Keratinocyte (primary cell): ENCODE results near the gene NOD2. TPM values are rescaled to one million over a fixed set of nuclear protein-coding genes. Genes with fewer than 3 reads are reported as not detected.

ENCODE experiments used
- DNase-seq: peaks from one replicate; pipeline ENCODE4 v3.0.0-alpha.2; 2011; ENCODE audit warnings: low read depth, missing footprints, low spot score
- FAIRE-seq: peaks from 2 replicates; lab custom pipeline; 2011; peaks lifted over from hg19 to GRCh38; lab: Jason Lieb, UNC
- H2AFZ ChIP-seq: 2 replicates; pipeline ENCODE4 v1.6.0; 2012; ENCODE audit warnings: low read length, control low read depth, inconsistent platforms; ENCODE audit not compliant: control insufficient read depth
- H3K27ac ChIP-seq: 2 replicates; pipeline ENCODE4 v1.5.1; 2011; ENCODE audit warnings: low read length; ENCODE audit not compliant: control insufficient read depth, insufficient read depth
- H3K27me3 ChIP-seq: 3 replicates; pipeline ENCODE4 v1.6.0; 2011; ENCODE audit warnings: low read length; ENCODE audit not compliant: control insufficient read depth, insufficient read depth; ENCODE audit errors: extremely low read depth
- H3K36me3 ChIP-seq, 2 experiments: 2 replicates in 1 of 2; 3 replicates in 1 of 2; pipeline ENCODE4 v1.5.1; 2011; ENCODE audit warnings: low read length in 2 of 2, mild to moderate bottlenecking in 1 of 2; ENCODE audit not compliant: control insufficient read depth in 2 of 2, insufficient read depth in 2 of 2; ENCODE audit errors: extremely low read depth in 1 of 2
- H3K4me1 ChIP-seq: 3 replicates; pipeline ENCODE4 v1.5.1; 2011; ENCODE audit warnings: low read length; ENCODE audit not compliant: control insufficient read depth, insufficient read depth; ENCODE audit errors: extremely low read depth
- H3K4me2 ChIP-seq: 3 replicates; pipeline ENCODE4 v1.6.0; 2011; ENCODE audit warnings: low read depth, low read length; ENCODE audit not compliant: control insufficient read depth, insufficient read depth; ENCODE audit errors: extremely low read depth
- H3K4me3 ChIP-seq, 3 experiments: fragments of 200-600 bp in 1 of 3; sonication (generic) in 1 of 3; 2 replicates in 2 of 3; 3 replicates in 1 of 3; pipeline ENCODE4 v1.5.1; 2011 to 2016; ENCODE audit warnings: low read length in 3 of 3, mild to moderate bottlenecking in 3 of 3, control low read depth in 2 of 3, inconsistent platforms in 1 of 3, low read depth in 1 of 3, mixed read lengths in 1 of 3, mixed run types in 1 of 3, moderate library complexity in 1 of 3; ENCODE audit not compliant: control insufficient read depth in 2 of 3, insufficient read depth in 2 of 3; ENCODE audit errors: extremely low read depth in 1 of 3
- H3K79me2 ChIP-seq: 2 replicates; pipeline ENCODE4 v1.6.0; 2012; ENCODE audit warnings: low read length; ENCODE audit not compliant: control insufficient read depth, insufficient read depth
- H3K9ac ChIP-seq: 3 replicates; pipeline ENCODE4 v1.6.0; 2011; ENCODE audit warnings: low read length; ENCODE audit not compliant: control insufficient read depth, insufficient read depth; ENCODE audit errors: extremely low read depth
- H3K9me1 ChIP-seq: 3 replicates; pipeline ENCODE4 v1.6.0; 2011; ENCODE audit warnings: low read length; ENCODE audit not compliant: control insufficient read depth, insufficient read depth; ENCODE audit errors: extremely low read depth
- H3K9me3 ChIP-seq: 2 replicates; pipeline ENCODE4 v1.5.1; 2012; ENCODE audit warnings: low read depth, low read length; ENCODE audit not compliant: control insufficient read depth
- H4K20me1 ChIP-seq: 3 replicates; pipeline ENCODE4 v1.6.0; 2011; ENCODE audit warnings: low read length; ENCODE audit not compliant: control insufficient read depth, insufficient read depth; ENCODE audit errors: extremely low read depth
- EZH2 ChIP-seq: IDR thresholded peaks from one replicate; pipeline ENCODE4 v1.6.1; 2012; ENCODE audit warnings: inconsistent platforms, mild to moderate bottlenecking, low read length, moderate library complexity
- dilution Hi-C: fragments of 300-500 bp; cut with MboI; formaldehyde crosslinking; loops from one replicate; pipeline ENCODE4 v1.7.0; 2020; ENCODE audit warnings: low sequenced_read_pairs; ENCODE audit not compliant: extremely low pct_ligation_motif_present
- polyA plus RNA-seq, 5 experiments: library from polyadenylated mRNA; depleted of rRNA in 3 of 5; stranded (reverse) in 3 of 5; stranded (forward) in 1 of 5; unstranded in 1 of 5; fragments of >200 nt; gene quantifications; 1 replicate in 1 of 5; 2 replicates in 3 of 5; 3 replicates in 1 of 5; pipeline versions ENCODE4 v1.2.1 to v1.2.3, GENCODE V29; 2011 to 2012; ENCODE audit warnings: missing spikeins in 2 of 5, low read depth in 1 of 5, low replicate concordance in 1 of 5
- TF ChIP-seq, protein P1 (sequence below), 3 experiments: IDR thresholded peaks in 1 of 3; conservative IDR thresholded peaks in 1 of 3; optimal IDR thresholded peaks in 1 of 3; 2 replicates in 2 of 3; 3 replicates in 1 of 3; pipeline versions ENCODE3 to v1.5.1; 2011; ENCODE audit warnings: low read length in 3 of 3, mild to moderate bottlenecking in 3 of 3, moderate library complexity in 2 of 3, control low read depth in 1 of 3, inconsistent platforms in 1 of 3; ENCODE audit not compliant: insufficient read depth in 2 of 3; ENCODE audit errors: extremely low read depth in 1 of 3

NOD2 gene
- polyA plus RNA-seq, 1 donor (not counting 4 experiments of a cell fraction or from before 2014, with no cell fraction given) = 0.80 TPM

DNA sequence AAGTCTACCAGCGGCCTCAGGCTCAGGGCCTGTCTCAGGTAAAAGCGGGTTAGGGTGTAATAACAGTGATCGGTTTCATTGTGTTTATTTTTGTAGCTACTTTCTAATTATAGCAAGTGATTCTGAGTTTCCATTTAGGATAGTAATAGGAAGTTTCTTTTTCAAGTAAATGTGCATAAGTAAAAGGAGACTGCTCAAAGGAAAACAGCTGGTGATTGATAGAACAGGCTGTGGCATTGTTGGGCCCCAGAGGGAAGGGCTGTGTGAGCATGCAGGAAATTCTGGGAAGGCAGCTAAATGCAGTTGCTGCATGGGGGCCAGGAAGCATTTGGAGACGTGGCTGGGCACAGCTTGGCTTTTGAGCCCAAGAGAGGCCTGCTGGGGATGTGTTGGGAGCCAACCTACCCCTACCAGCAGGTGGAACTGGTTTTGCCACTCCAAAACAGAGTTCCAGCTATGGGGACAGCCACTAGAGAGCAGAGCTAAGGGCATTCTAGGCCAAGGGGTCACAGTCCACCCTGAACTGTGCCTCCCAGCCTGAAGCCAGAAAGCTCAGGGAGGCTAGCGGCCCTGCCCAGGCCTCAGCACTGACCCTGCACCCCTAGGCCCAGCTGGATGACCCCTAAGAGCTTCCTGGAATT is 24.9 kb upstream of the NOD2 start:
- H3K27ac ChIP-seq = no peak overlapping the region

DNA sequence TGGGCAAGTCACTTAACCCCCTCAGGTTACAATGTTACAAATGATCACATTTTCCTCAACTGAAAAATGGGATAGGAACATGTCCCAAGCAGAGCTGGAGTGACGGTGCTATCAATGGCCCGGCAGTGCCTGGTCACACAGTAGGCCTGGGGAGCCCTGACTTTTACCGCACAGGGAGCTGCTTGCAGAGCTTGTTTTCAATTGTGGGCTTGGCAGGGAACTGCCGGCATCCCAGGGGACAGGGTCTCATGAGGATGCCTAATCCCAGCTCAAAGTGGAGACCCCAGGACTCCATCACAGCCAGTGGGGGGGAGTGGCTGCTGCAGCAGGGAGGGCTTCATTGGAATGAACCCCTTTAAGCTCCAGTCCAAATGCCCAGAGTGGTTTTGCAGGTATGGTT is 23.7 kb upstream of the NOD2 start:
- no peaks in the 10 kb centered on the region for H3K9me1 ChIP-seq
- TF ChIP-seq, protein P1, sequence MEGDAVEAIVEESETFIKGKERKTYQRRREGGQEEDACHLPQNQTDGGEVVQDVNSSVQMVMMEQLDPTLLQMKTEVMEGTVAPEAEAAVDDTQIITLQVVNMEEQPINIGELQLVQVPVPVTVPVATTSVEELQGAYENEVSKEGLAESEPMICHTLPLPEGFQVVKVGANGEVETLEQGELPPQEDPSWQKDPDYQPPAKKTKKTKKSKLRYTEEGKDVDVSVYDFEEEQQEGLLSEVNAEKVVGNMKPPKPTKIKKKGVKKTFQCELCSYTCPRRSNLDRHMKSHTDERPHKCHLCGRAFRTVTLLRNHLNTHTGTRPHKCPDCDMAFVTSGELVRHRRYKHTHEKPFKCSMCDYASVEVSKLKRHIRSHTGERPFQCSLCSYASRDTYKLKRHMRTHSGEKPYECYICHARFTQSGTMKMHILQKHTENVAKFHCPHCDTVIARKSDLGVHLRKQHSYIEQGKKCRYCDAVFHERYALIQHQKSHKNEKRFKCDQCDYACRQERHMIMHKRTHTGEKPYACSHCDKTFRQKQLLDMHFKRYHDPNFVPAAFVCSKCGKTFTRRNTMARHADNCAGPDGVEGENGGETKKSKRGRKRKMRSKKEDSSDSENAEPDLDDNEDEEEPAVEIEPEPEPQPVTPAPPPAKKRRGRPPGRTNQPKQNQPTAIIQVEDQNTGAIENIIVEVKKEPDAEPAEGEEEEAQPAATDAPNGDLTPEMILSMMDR (optimal IDR thresholded peaks at IDR 0.05 in 1 of 3, IDR thresholded peaks at IDR 0.05 in 1 of 3, conservative IDR thresholded peaks at IDR 0.05 in 1 of 3; ENCODE audit: extremely low read depth in 1 of 3, insufficient read depth in 2 of 3, low read length in 3 of 3) = no peak
- TF ChIP-seq EZH2 = no peak
- no peaks in the 10 kb centered on the region for H3K27me3 ChIP-seq
- FAIRE-seq = no peak
- H3K4me2 ChIP-seq = no peak overlapping the region
- H3K9ac ChIP-seq = no peak overlapping the region
- no peak for DNase-seq
- H3K27ac ChIP-seq = no peak overlapping the region
- H3K4me1 ChIP-seq = peaks cover 4% of the 10 kb centered on the region
- peaks cover 9% of the 10 kb centered on the region for H3K9me3 ChIP-seq
- no peaks in the 10 kb centered on the region for H3K79me2 ChIP-seq
- dilution Hi-C loops = no loop called here
- no peak overlapping the region for H2AFZ ChIP-seq
- H3K36me3 ChIP-seq = no peaks in the 10 kb centered on the region
- H3K4me3 ChIP-seq = no peak overlapping the region
- H4K20me1 ChIP-seq = no peaks in the 10 kb centered on the region

More for the DNA sequence above, 24.9 kb upstream of the NOD2 start:
- no peak for DNase-seq
- no peak overlapping the region for H3K4me3 ChIP-seq
- dilution Hi-C loops = no loop called here
- no peak for FAIRE-seq
- H3K9ac ChIP-seq = no peak overlapping the region
- peaks cover 4% of the 10 kb centered on the region for H3K4me1 ChIP-seq
- TF ChIP-seq, protein P1 (optimal IDR thresholded peaks at IDR 0.05 in 1 of 3, IDR thresholded peaks at IDR 0.05 in 1 of 3, conservative IDR thresholded peaks at IDR 0.05 in 1 of 3; ENCODE audit: extremely low read depth in 1 of 3, insufficient read depth in 2 of 3, low read length in 3 of 3) = peak in 2 of 3 experiments; percentile 5 to 27
- TF ChIP-seq EZH2 = no peak
- H4K20me1 ChIP-seq = no peaks in the 10 kb centered on the region
- no peak overlapping the region for H3K4me2 ChIP-seq
- no peaks in the 10 kb centered on the region for H3K27me3 ChIP-seq
- H3K9me1 ChIP-seq = no peaks in the 10 kb centered on the region
- H3K36me3 ChIP-seq = no peaks in the 10 kb centered on the region
- H3K79me2 ChIP-seq = no peaks in the 10 kb centered on the region
- peaks cover 6% of the 10 kb centered on the region for H3K9me3 ChIP-seq
- no peak overlapping the region for H2AFZ ChIP-seq
